HG03060 (cell line): Measurements from ENCODE around the gene TLCD4.
A peak's percentile ranks its signal among the peaks of the same experiment; 100 is the strongest.
"Not testable (repeated sequence)": the region's sequence is repeated elsewhere in the genome, so short reads cannot be mapped to it uniquely, and the experiment has no call there.

ENCODE experiments used
- ATAC-seq: cut with Tn5 transposase; IDR thresholded peaks from one replicate; pipeline ENCODE4 v1.9.1; 2021; ENCODE audit warnings: low read depth, moderate number of reproducible peaks; ENCODE audit not compliant: unreplicated experiment

The TLCD4 gene

DNA sequence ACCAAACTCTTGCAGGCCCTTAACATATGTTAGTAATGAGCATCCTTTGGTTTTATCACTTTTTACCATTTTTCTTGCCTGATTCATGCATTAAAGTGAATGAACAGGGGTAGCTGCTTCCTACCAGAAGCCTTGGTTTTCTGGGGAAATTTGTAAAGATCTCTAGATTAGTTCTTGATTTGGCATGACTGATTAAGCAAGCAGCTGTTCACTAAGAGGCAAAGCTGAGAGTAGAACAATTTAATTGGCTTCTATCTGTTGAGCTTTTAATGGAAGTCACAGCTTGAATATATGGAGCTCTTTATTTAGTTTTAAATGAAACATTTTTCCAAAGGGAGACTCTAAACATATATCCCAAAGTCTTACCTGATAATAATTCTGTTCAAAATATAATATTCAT, 23.6 kb downstream of the TLCD4 start:
- ATAC-seq = no peak

GRCh38 chr1:95145493-95145892, 28.3 kb downstream of the TLCD4 start:
- peak; percentile 53 for ATAC-seq

DNA sequence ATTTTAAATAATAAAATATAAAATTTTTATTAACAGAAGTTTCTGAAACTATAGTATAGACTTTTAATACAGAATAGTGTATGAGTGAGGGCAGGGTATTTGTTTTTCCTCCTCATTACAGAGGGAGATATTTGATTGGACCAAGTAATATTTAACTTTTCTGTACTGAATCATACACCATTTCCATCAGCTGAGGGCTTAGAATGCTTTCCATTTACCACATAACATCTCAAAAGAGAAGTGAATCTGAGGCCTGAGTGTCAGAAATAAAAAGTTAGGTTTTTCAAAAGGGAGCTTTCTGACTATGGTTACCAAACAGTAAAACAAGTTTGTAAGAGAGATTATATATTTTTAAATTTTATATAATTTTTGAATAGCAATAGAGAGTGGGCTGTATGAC, 29.5 kb downstream of the TLCD4 start:
- ATAC-seq = peak; percentile 63

GRCh38 chr1:95154096-95154495, 36.9 kb downstream of the TLCD4 start:
- ATAC-seq = no peak

DNA sequence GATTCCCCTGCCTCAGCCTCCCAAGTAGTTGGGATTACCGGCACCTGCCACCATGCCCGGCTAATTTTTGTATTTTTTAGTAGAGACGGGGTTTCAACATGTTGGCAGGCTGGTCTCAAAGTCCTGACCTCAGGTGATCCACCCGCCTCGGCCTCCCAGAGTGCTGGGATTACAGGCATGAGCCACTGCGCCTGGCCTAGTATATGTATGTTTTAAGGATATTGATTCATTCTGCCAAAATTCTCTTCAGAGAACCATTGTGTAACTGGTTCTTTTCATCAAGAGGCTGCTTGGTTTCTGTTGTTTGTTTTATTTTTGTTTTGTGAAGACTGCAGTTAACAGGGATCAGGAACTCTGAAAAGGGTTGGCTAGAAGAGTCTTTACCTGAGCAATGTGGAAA, 48.4 kb downstream of the TLCD4 start:
- ATAC-seq = not testable (repeated sequence)
